K562 (cell line): ENCODE results near the gene TMEM247.

ENCODE experiments used
- BMI1 ChIP-seq: fragments of 150-350 bp; IDR thresholded peaks from 2 replicates; pipeline ENCODE4 v1.6.1; 2014; ENCODE audit warnings: low read length
- HDGF ChIP-seq: fragments of 450-650 bp; IDR thresholded peaks from 2 replicates; pipeline ENCODE4 v1.6.1; 2016
- MTA3 ChIP-seq: fragments of 450-650 bp; formaldehyde crosslinking; IDR thresholded peaks from 2 replicates; pipeline ENCODE4 v1.6.1; 2017; ENCODE audit warnings: mild to moderate bottlenecking, borderline replicate concordance
- SAFB ChIP-seq: fragments of 200-400 bp; formaldehyde crosslinking; IDR thresholded peaks from 2 replicates; pipeline ENCODE4 v1.6.1; 2017; ENCODE audit warnings: low read depth, low read length, borderline replicate concordance
- SPI1 ChIP-seq: IDR thresholded peaks from 2 replicates; pipeline ENCODE4 v1.6.1; 2011; ENCODE audit warnings: low read depth, low read length, control low read depth, borderline replicate concordance
- ZBTB11 ChIP-seq, 3 experiments: fragments of 200-800 bp in 1 of 3; fragments of 250-450 bp in 1 of 3; fragments of 450-650 bp in 1 of 3; sonication (Bioruptor Pico) in 1 of 3; sonication (Bioruptor generic) in 1 of 3; formaldehyde crosslinking in 1 of 3; IDR thresholded peaks; 2 replicates each; pipeline versions ENCODE4 v1.6.1 to v1.8.0; 2016 to 2022; ENCODE audit warnings: mild to moderate bottlenecking in 2 of 3, missing genetic modification characterization in 2 of 3, missing compliant biosample characterization in 1 of 3, moderate library complexity in 1 of 3
- ZBTB7A ChIP-seq: IDR thresholded peaks from 2 replicates; pipeline ENCODE4 v1.6.1; 2011; ENCODE audit warnings: low read depth, mild to moderate bottlenecking, low read length, moderate library complexity, borderline replicate concordance; ENCODE audit not compliant: control insufficient read depth
- ZBTB8A ChIP-seq: fragments of 450-650 bp; IDR thresholded peaks from 2 replicates; pipeline ENCODE4 v1.6.1; 2018; ENCODE audit warnings: mild to moderate bottlenecking, moderate library complexity; ENCODE audit not compliant: partially characterized antibody
- ZNF707 ChIP-seq: fragments of 250-450 bp; sonication (Bioruptor Pico); conservative IDR thresholded peaks from 2 replicates; pipeline ENCODE4 v1.8.0; 2022; ENCODE audit warnings: inconsistent platforms, mild to moderate bottlenecking, moderate library complexity
- TF ChIP-seq, protein P1 (sequence below), 3 experiments: IDR thresholded peaks in 2 of 3; conservative IDR thresholded peaks in 1 of 3; 2 replicates each; pipeline ENCODE4 v1.5.1; 2011 to 2012; ENCODE audit warnings: low read length in 3 of 3, mild to moderate bottlenecking in 3 of 3, control low read depth in 2 of 3, improper control_type of control experiment in 1 of 3, inconsistent platforms in 1 of 3, low read depth in 1 of 3, mixed read lengths in 1 of 3, moderate library complexity in 1 of 3; ENCODE audit not compliant: insufficient read depth in 2 of 3
- TF ChIP-seq, protein P2 (sequence below), 2 experiments: fragments of 250-450 bp in 1 of 2; fragments of 450-650 bp in 1 of 2; sonication (Bioruptor Pico) in 1 of 2; IDR thresholded peaks; 2 replicates each; pipeline versions ENCODE4 v1.6.1 to v1.8.0; 2016 to 2021; ENCODE audit warnings: mild to moderate bottlenecking in 2 of 2, moderate library complexity in 2 of 2, missing compliant biosample characterization in 1 of 2, missing genetic modification characterization in 1 of 2

DNA sequence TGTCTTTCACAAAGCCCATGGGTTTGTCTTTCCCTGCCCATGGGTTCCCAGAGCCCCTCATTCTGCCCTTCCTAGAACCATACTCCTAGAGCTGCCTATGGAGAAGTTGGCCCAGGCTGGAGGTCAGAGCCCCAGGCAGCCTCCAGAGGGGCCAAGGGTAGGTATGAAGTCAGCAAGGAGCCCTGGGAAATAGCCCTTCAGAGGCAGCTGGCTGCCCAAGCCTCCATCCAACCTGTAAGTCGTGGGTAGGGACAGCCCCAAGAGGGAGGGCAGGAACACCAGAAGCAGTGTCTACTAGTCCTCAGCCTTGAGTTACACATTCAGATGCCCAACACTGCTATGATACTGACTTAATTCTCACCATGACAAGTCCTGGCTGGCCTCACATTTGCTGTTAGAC lies 49.5 kb downstream of the TMEM247 start:
- TF ChIP-seq, protein P1, sequence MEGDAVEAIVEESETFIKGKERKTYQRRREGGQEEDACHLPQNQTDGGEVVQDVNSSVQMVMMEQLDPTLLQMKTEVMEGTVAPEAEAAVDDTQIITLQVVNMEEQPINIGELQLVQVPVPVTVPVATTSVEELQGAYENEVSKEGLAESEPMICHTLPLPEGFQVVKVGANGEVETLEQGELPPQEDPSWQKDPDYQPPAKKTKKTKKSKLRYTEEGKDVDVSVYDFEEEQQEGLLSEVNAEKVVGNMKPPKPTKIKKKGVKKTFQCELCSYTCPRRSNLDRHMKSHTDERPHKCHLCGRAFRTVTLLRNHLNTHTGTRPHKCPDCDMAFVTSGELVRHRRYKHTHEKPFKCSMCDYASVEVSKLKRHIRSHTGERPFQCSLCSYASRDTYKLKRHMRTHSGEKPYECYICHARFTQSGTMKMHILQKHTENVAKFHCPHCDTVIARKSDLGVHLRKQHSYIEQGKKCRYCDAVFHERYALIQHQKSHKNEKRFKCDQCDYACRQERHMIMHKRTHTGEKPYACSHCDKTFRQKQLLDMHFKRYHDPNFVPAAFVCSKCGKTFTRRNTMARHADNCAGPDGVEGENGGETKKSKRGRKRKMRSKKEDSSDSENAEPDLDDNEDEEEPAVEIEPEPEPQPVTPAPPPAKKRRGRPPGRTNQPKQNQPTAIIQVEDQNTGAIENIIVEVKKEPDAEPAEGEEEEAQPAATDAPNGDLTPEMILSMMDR (IDR thresholded peaks at IDR 0.05 in 2 of 3, conservative IDR thresholded peaks at IDR 0.05 in 1 of 3; ENCODE audit: insufficient read depth in 2 of 3, low read depth in 1 of 3, low read length in 3 of 3) = no peak
- TF ChIP-seq, protein P2, sequence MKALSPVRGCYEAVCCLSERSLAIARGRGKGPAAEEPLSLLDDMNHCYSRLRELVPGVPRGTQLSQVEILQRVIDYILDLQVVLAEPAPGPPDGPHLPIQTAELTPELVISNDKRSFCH (CRISPR knock-in tag; IDR thresholded peaks at IDR 0.05) = no peak
- TF ChIP-seq, protein P2 (tag; IDR thresholded peaks at IDR 0.05) = no peak
- no peak for TF ChIP-seq MTA3
- no peak for TF ChIP-seq HDGF
- no peak for TF ChIP-seq ZBTB11 (CRISPR knock-in tag; IDR thresholded peaks at IDR 0.05)
- no peak for TF ChIP-seq BMI1
- no peak for TF ChIP-seq SAFB
- no peak for TF ChIP-seq ZBTB7A
- TF ChIP-seq ZNF707 (CRISPR knock-in tag) = no peak
- no peak for TF ChIP-seq ZBTB8A
- no peak for TF ChIP-seq SPI1
